ENCODE measurements around the gene SPDYE16. TPM values are rescaled to one million over a fixed set of nuclear protein-coding genes. Genes with fewer than 3 reads are reported as not detected.
"Not testable (repeated sequence)": the region's sequence is repeated elsewhere in the genome, so short reads cannot be mapped to it uniquely, and the experiment has no call there.

The SPDYE16 gene
- total and polyA plus RNA-seq, 10 of the 15 experiments (the other 5 are each of a cell fraction or from before 2014, with no cell fraction given): 0.04 to 0.92 (median 0.07) TPM; not detected in 1

- in situ Hi-C loops (cut with MboI): loop anchor here (25.0 kb wide), 1 partner anchor 512 kb away; no protein-coding TSS in a partner anchor
- BruUV-seq (replicated peaks); H3K4me3 ChIP-seq; SMC1A ChIA-PET (ENCODE audit: uncharacterized antibody, unreplicated experiment); H3K4me1 ChIP-seq (ENCODE audit: control insufficient read depth, insufficient read depth, low read length); H3K36me3 ChIP-seq (ENCODE audit: control insufficient read depth in 2 of 2, insufficient read depth in 2 of 2, low read length in 1 of 2); H4K20me1 ChIP-seq (ENCODE audit: control insufficient read depth, insufficient read depth); H3K27ac ChIP-seq (ENCODE audit: control insufficient read depth, insufficient read depth); H3K9ac ChIP-seq (ENCODE audit: control insufficient read depth, insufficient read depth, low read length); H3K27me3 ChIP-seq (replicated peaks in 1 of 2; ENCODE audit: control insufficient read depth in 2 of 2, insufficient read depth in 2 of 2, low read length in 1 of 2); H2AFZ ChIP-seq (ENCODE audit: control insufficient read depth, low read depth, low read length); intact Hi-C loops (cut with micrococcal nuclease; ENCODE audit: unreplicated experiment); POLR2A ChIA-PET; H3K9me3 ChIP-seq (replicated peaks; ENCODE audit: control insufficient read depth, insufficient read depth, low read length); H3K4me2 ChIP-seq (ENCODE audit: control insufficient read depth, insufficient read depth); DNase-seq (ENCODE audit: low read depth, low spot score); H3K79me2 ChIP-seq (ENCODE audit: control insufficient read depth, insufficient read depth, low read length); CTCF ChIA-PET: not testable (repeated sequence)
- FAIRE-seq (peak; percentile 81), ATAC-seq (peak; percentile 95)
- 2% methylated on average over 11 of the region's 19 CpGs for WGBS (ENCODE audit: insufficient coverage, insufficient replicate concordance, low lambda C conversion rate, missing lambda C conversion rate)
- RAD21 ChIA-PET (ENCODE audit: unreplicated experiment): interaction anchor here (1.2 kb wide), 1 partner anchor 180 kb away, joined by 3 read pairs; no protein-coding TSS in a partner anchor
These were observed 43.2 kb downstream of the SPDYE16 start for GRCh38 chr7:76499924-76500241.

GRCh38 chr7:76499201-76499923 lies 43.7 kb downstream of the SPDYE16 start:
- SMC1A ChIA-PET (ENCODE audit: uncharacterized antibody, unreplicated experiment); H2AFZ ChIP-seq (ENCODE audit: control insufficient read depth, low read depth, low read length); H3K79me2 ChIP-seq (ENCODE audit: control insufficient read depth, insufficient read depth, low read length); CTCF ChIA-PET; H3K9me3 ChIP-seq (replicated peaks; ENCODE audit: control insufficient read depth, insufficient read depth, low read length); in situ Hi-C loops (cut with MboI); POLR2A ChIA-PET; BruUV-seq (replicated peaks); H3K36me3 ChIP-seq (ENCODE audit: control insufficient read depth in 2 of 2, insufficient read depth in 2 of 2, low read length in 1 of 2); H3K9ac ChIP-seq (ENCODE audit: control insufficient read depth, insufficient read depth, low read length); H3K27ac ChIP-seq (ENCODE audit: control insufficient read depth, insufficient read depth); H3K4me3 ChIP-seq; H3K4me2 ChIP-seq (ENCODE audit: control insufficient read depth, insufficient read depth); H4K20me1 ChIP-seq (ENCODE audit: control insufficient read depth, insufficient read depth); intact Hi-C loops (cut with micrococcal nuclease; ENCODE audit: unreplicated experiment); H3K4me1 ChIP-seq (ENCODE audit: control insufficient read depth, insufficient read depth, low read length); H3K27me3 ChIP-seq (replicated peaks in 1 of 2; ENCODE audit: control insufficient read depth in 2 of 2, insufficient read depth in 2 of 2, low read length in 1 of 2); DNase-seq (ENCODE audit: low read depth, low spot score): not testable (repeated sequence)
- 58% methylated on average over 14 of the region's 28 CpGs for WGBS (ENCODE audit: insufficient coverage, insufficient replicate concordance, low lambda C conversion rate, missing lambda C conversion rate)
- peak; percentile 58 for ATAC-seq
- RAD21 ChIA-PET (ENCODE audit: unreplicated experiment): interaction anchor here (1.2 kb wide), 1 partner anchor 180 kb away, joined by 3 read pairs; no protein-coding TSS in a partner anchor
- FAIRE-seq: peak; percentile 52

GRCh38 chr7:76498583-76499200 lies 44.4 kb downstream of the SPDYE16 start:
- POLR2A ChIA-PET; H3K79me2 ChIP-seq (ENCODE audit: control insufficient read depth, insufficient read depth, low read length); FAIRE-seq; H3K27ac ChIP-seq (ENCODE audit: control insufficient read depth, insufficient read depth); H4K20me1 ChIP-seq (ENCODE audit: control insufficient read depth, insufficient read depth); H3K36me3 ChIP-seq (ENCODE audit: control insufficient read depth in 2 of 2, insufficient read depth in 2 of 2, low read length in 1 of 2); H3K27me3 ChIP-seq (replicated peaks in 1 of 2; ENCODE audit: control insufficient read depth in 2 of 2, insufficient read depth in 2 of 2, low read length in 1 of 2); intact Hi-C loops (cut with micrococcal nuclease; ENCODE audit: unreplicated experiment); H3K4me2 ChIP-seq (ENCODE audit: control insufficient read depth, insufficient read depth); DNase-seq (ENCODE audit: low read depth, low spot score); H3K4me1 ChIP-seq (ENCODE audit: control insufficient read depth, insufficient read depth, low read length); H2AFZ ChIP-seq (ENCODE audit: control insufficient read depth, low read depth, low read length); ATAC-seq; CTCF ChIA-PET; H3K9ac ChIP-seq (ENCODE audit: control insufficient read depth, insufficient read depth, low read length); H3K9me3 ChIP-seq (replicated peaks; ENCODE audit: control insufficient read depth, insufficient read depth, low read length); H3K4me3 ChIP-seq; in situ Hi-C loops (cut with MboI); SMC1A ChIA-PET (ENCODE audit: uncharacterized antibody, unreplicated experiment); BruUV-seq (replicated peaks): not testable (repeated sequence)
- WGBS (ENCODE audit: insufficient coverage, insufficient replicate concordance, low lambda C conversion rate, missing lambda C conversion rate): 95% methylated on average over 8 of the region's 10 CpGs
- RAD21 ChIA-PET (ENCODE audit: unreplicated experiment): interaction anchor here (1.2 kb wide), 1 partner anchor 179 kb away, joined by 3 read pairs; no protein-coding TSS in a partner anchor

GRCh38 chr7:76497918-76498582 lies 45.0 kb downstream of the SPDYE16 start:
- H3K4me2 ChIP-seq (ENCODE audit: control insufficient read depth, insufficient read depth); RAD21 ChIA-PET (ENCODE audit: unreplicated experiment); H3K27me3 ChIP-seq (replicated peaks in 1 of 2; ENCODE audit: control insufficient read depth in 2 of 2, insufficient read depth in 2 of 2, low read length in 1 of 2); ATAC-seq; H3K9ac ChIP-seq (ENCODE audit: control insufficient read depth, insufficient read depth, low read length); DNase-seq (ENCODE audit: low read depth, low spot score); H2AFZ ChIP-seq (ENCODE audit: control insufficient read depth, low read depth, low read length); CTCF ChIA-PET; SMC1A ChIA-PET (ENCODE audit: uncharacterized antibody, unreplicated experiment); H3K36me3 ChIP-seq (ENCODE audit: control insufficient read depth in 2 of 2, insufficient read depth in 2 of 2, low read length in 1 of 2); H3K79me2 ChIP-seq (ENCODE audit: control insufficient read depth, insufficient read depth, low read length); H4K20me1 ChIP-seq (ENCODE audit: control insufficient read depth, insufficient read depth); POLR2A ChIA-PET; FAIRE-seq; H3K4me1 ChIP-seq (ENCODE audit: control insufficient read depth, insufficient read depth, low read length); H3K4me3 ChIP-seq; intact Hi-C loops (cut with micrococcal nuclease; ENCODE audit: unreplicated experiment); H3K9me3 ChIP-seq (replicated peaks; ENCODE audit: control insufficient read depth, insufficient read depth, low read length); in situ Hi-C loops (cut with MboI); BruUV-seq (replicated peaks); H3K27ac ChIP-seq (ENCODE audit: control insufficient read depth, insufficient read depth): not testable (repeated sequence)
- WGBS (ENCODE audit: insufficient coverage, insufficient replicate concordance, low lambda C conversion rate, missing lambda C conversion rate): 98% methylated on average over 5 of the region's 27 CpGs

All from GM12878 (cell line).